ENCODE measurements around the gene SEC14L3. TPM values are rescaled to one million over a fixed set of nuclear protein-coding genes. Genes with fewer than 3 reads are reported as not detected.

Gene SEC14L3
- total RNA-seq, 3 donors from 2014 or later = not detected

DNA sequence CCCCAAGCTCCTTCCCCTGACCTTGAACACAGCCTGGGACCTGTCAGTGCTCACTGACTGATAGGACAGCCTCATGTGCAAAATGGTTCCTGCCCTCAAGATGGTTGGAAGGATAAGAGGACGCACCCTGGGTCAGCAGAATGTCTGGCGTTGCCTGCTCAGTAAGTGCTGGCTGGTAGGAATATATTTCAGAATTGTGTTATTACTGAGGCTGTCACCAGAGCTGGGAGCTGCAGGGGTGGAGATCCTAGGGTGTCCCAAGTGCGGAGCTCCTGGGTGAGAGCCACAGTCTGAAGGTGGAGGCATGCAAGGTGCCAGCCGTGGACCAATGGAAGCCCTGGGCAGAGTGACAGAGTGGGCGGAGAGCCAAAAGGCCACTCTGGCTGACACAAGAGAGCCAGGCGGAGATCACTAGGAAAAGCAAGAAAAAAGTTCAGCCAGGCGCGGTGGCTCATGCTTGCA, 34.7 kb upstream of the SEC14L3 start:
- TF ChIP-seq POLR2AphosphoS5 (IDR thresholded peaks at IDR 0.05) (no peak), POLR2A (IDR thresholded peaks at IDR 0.05) (no peak)
- TF ChIP-seq, protein P1, sequence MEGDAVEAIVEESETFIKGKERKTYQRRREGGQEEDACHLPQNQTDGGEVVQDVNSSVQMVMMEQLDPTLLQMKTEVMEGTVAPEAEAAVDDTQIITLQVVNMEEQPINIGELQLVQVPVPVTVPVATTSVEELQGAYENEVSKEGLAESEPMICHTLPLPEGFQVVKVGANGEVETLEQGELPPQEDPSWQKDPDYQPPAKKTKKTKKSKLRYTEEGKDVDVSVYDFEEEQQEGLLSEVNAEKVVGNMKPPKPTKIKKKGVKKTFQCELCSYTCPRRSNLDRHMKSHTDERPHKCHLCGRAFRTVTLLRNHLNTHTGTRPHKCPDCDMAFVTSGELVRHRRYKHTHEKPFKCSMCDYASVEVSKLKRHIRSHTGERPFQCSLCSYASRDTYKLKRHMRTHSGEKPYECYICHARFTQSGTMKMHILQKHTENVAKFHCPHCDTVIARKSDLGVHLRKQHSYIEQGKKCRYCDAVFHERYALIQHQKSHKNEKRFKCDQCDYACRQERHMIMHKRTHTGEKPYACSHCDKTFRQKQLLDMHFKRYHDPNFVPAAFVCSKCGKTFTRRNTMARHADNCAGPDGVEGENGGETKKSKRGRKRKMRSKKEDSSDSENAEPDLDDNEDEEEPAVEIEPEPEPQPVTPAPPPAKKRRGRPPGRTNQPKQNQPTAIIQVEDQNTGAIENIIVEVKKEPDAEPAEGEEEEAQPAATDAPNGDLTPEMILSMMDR (IDR thresholded peaks at IDR 0.05) = no peak
- Histone ChIP-seq H3K4me3 (no peak overlapping the region), H3K27me3 (peaks cover 9 to 29% of the 10 kb centered on the region in 2 donors), H3K36me3 (no peaks in the 10 kb centered on the region), H3K9me3 (no peaks in the 10 kb centered on the region), H3K4me1 (no peaks in the 10 kb centered on the region), H3K27ac (no peak overlapping the region)
- intact Hi-C loops (cut with DNase I; ENCODE audit: low total_unique reads) = no loop called here
- no peak for DNase-seq (ENCODE audit: low spot score in 2 of 2)

DNA sequence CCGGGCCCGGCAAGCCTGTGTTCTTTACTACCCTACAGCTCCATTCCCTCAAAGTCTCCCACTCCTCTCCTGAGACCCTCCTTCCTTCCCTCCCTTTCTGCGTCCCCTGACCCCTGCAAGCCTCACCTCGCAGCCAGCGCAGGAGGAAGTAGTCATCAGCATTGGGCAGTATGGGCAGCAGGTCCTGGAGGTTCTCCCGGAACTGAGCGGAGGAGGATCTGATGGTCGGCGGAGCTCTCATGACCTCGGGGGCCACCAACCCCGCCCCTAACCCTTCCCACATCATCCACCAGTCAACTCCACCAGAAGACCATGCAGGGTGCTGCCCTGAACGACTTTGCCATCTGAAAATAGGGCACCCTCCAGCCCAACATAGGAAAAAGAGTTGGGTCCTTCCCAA, 31.7 kb upstream of the SEC14L3 start:
- H3K27ac ChIP-seq = no peak overlapping the region
- TF ChIP-seq POLR2AphosphoS5 (IDR thresholded peaks at IDR 0.05) = no peak
- TF ChIP-seq, protein P1 (IDR thresholded peaks at IDR 0.05) = no peak
- H3K36me3 ChIP-seq = no peaks in the 10 kb centered on the region
- H3K27me3 ChIP-seq = peaks cover 9 to 36% of the 10 kb centered on the region in 2 donors
- DNase-seq (ENCODE audit: low spot score in 2 of 2) = no peak
- no peak overlapping the region for H3K4me3 ChIP-seq
- H3K4me1 ChIP-seq = no peaks in the 10 kb centered on the region
- intact Hi-C loops (cut with DNase I; ENCODE audit: low total_unique reads) = loop anchor here (5.0 kb wide), 1 partner anchor 791 kb away; no protein-coding TSS in a partner anchor
- no peaks in the 10 kb centered on the region for H3K9me3 ChIP-seq

DNA sequence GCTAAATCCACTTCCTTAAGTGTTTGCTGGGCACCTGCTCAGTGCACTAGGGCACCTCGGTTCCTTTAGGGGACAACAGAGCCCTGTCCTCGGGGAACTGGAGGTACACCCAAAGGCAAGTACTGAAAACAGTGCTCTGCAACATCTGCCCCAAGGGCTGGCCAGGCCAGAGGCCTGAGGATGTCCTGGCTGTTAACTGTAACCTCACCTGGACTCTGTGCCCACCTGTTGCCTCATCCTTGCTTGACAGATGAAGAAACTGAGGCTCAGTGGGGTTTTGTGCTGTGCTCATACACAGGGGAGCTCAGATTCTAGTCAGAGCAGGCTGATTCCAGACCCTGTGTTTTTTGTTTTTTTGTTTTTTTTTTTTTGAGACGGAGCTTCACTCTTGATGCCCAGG, 31.1 kb upstream of the SEC14L3 start:
- no peak overlapping the region for H3K27ac ChIP-seq
- no peak for DNase-seq (ENCODE audit: low spot score in 2 of 2)
- no peaks in the 10 kb centered on the region for H3K4me1 ChIP-seq
- H3K27me3 ChIP-seq = peaks cover 9 to 36% of the 10 kb centered on the region in 2 donors
- TF ChIP-seq, protein P1 (IDR thresholded peaks at IDR 0.05) = no peak
- intact Hi-C loops (cut with DNase I; ENCODE audit: low total_unique reads) = loop anchor here (5.0 kb wide), 1 partner anchor 791 kb away; no protein-coding TSS in a partner anchor
- no peak overlapping the region for H3K4me3 ChIP-seq
- H3K36me3 ChIP-seq = no peaks in the 10 kb centered on the region
- H3K9me3 ChIP-seq = no peaks in the 10 kb centered on the region

DNA sequence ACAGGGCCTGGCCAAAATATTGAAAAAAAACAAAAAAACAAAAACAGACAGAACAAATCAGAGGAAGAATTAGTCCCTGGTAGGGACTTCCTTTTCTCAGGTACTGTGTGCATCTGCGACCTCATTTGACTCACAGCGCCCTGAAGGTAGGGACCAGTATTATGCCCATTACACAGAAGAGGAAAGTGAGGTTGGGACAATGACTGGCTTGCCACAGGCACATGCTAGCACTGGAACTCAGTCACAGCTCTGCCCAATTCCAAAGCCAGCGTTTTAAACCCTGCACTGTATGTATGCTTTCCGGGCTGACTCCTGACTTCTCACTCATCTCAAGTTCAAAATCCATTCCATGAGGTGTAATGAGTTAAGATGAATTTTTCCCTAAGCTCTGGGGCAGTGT, 30.3 kb upstream of the SEC14L3 start:
- DNase-seq (ENCODE audit: low spot score in 2 of 2) = no peak
- no peak for TF ChIP-seq POLR2AphosphoS5 (IDR thresholded peaks at IDR 0.05)
- TF ChIP-seq, protein P1 (IDR thresholded peaks at IDR 0.05) = no peak
- no peak for TF ChIP-seq POLR2A (IDR thresholded peaks at IDR 0.05)
- H3K36me3 ChIP-seq = no peaks in the 10 kb centered on the region
- no peak overlapping the region for H3K27ac ChIP-seq
- intact Hi-C loops (cut with DNase I; ENCODE audit: low total_unique reads) = loop anchor here (5.0 kb wide), 1 partner anchor 790 kb away; no protein-coding TSS in a partner anchor
- no peaks in the 10 kb centered on the region for H3K4me1 ChIP-seq
- H3K9me3 ChIP-seq = no peaks in the 10 kb centered on the region
- H3K4me3 ChIP-seq = no peak overlapping the region
- H3K27me3 ChIP-seq = peaks cover 9 to 36% of the 10 kb centered on the region in 2 donors

DNA sequence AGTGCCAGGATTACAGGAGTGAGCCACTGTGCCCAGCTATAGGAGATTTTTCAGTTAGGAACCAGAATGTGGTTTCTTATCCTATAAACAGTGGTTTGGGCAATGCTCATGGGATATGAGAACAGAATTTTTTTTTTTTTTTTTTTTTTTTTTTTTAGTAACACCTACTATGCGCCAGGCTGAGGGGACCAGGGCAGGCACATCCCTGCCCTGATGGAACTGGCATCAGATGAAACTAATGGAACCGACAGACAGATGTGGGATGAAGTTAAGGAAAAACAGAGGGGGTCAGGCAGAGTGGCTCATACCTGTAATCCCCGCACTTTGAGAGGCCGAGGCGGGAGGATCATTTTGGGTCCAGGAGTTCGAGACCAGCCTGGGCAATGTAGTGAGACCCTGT, 28.8 kb upstream of the SEC14L3 start:
- no peaks in the 10 kb centered on the region for H3K36me3 ChIP-seq
- DNase-seq (ENCODE audit: low spot score in 2 of 2) = no peak
- H3K9me3 ChIP-seq = no peaks in the 10 kb centered on the region
- peaks cover 4 to 22% of the 10 kb centered on the region in 2 donors for H3K27me3 ChIP-seq
- intact Hi-C loops (cut with DNase I; ENCODE audit: low total_unique reads) = loop anchor here (5.0 kb wide), 1 partner anchor 788 kb away; no protein-coding TSS in a partner anchor
- TF ChIP-seq, protein P1 (IDR thresholded peaks at IDR 0.05) = no peak
- TF ChIP-seq POLR2AphosphoS5 (IDR thresholded peaks at IDR 0.05) = no peak
- TF ChIP-seq POLR2A (IDR thresholded peaks at IDR 0.05) = no peak
- no peaks in the 10 kb centered on the region for H3K4me1 ChIP-seq
- no peak overlapping the region for H3K27ac ChIP-seq
- no peak overlapping the region for H3K4me3 ChIP-seq
